Activated B cell treated with CpG ODN at 0.5 μM for 24 hours (primary cell): ENCODE measurements around the gene BAIAP3. TPM values are rescaled to one million over a fixed set of nuclear protein-coding genes. Genes with fewer than 3 reads are reported as not detected.

ENCODE experiments used
- ATAC-seq: fragments of 200-7000 bp; cut with Tn5 transposase; one replicate; pipeline ENCODE4 v1.10.0; 2021; ENCODE audit warnings: low read depth, mild to moderate bottlenecking, moderate library complexity
- CTCF ChIA-PET: fragments of 350-600 bp; sonication (Branson Sonifier 250); formaldehyde crosslinking; loops from one replicate; lab custom pipeline; 2021; ENCODE audit warnings: antibody characterized with exemption; lab: Charles Lee
- POLR2A ChIA-PET: fragments of 350-600 bp; sonication (Branson Sonifier 250); formaldehyde crosslinking; loops from one replicate; lab custom pipeline; 2021; ENCODE audit warnings: antibody characterized with exemption; lab: Charles Lee
- DNase-seq: peaks from one replicate; pipeline ENCODE4 v3.0.0; 2022
- H3K27ac Mint-ChIP-seq: one replicate; pipeline ENCODE4 v1.8.0; 2020; ENCODE audit warnings: mixed read lengths
- H3K27me3 Mint-ChIP-seq: one replicate; pipeline ENCODE4 v1.8.0; 2021; ENCODE audit warnings: mixed read lengths
- H3K36me3 Mint-ChIP-seq: one replicate; pipeline ENCODE4 v1.8.0; 2021; ENCODE audit warnings: low read depth, mixed read lengths
- H3K4me1 Mint-ChIP-seq: one replicate; pipeline ENCODE4 v1.8.0; 2021; ENCODE audit warnings: mixed read lengths
- H3K4me3 Mint-ChIP-seq: one replicate; pipeline ENCODE4 v1.8.0; 2020; ENCODE audit warnings: mild to moderate bottlenecking, mixed read lengths
- H3K9me3 Mint-ChIP-seq: one replicate; pipeline ENCODE4 v1.8.0; 2020; ENCODE audit warnings: mixed read lengths
- intact Hi-C: fragments of 100-400 bp; cut with micrococcal nuclease; formaldehyde crosslinking; loops from one replicate; pipeline ENCODE4 v1.15.1; 2024
- total RNA-seq: library from RNA; stranded (reverse); gene quantifications from 2 replicates; pipeline ENCODE4 v1.2.3, GENCODE V29; 2022
- TF ChIP-seq, protein P1 (sequence below): fragments of 200-600 bp; IDR thresholded peaks from one replicate; pipeline ENCODE4 v1.8.0; 2022; ENCODE audit warnings: antibody characterized with exemption, mild to moderate bottlenecking

BAIAP3 gene
- total RNA-seq, 1 donor from 2014 or later: 8.5 TPM

- Mint-ChIP-seq H3K27me3 (no peaks in the 10 kb centered on the region), H3K9me3 (no peaks in the 10 kb centered on the region), H3K4me1 (no peaks in the 10 kb centered on the region), H3K27ac (no peak overlapping the region), H3K4me3 (no peak overlapping the region), H3K36me3 (peaks cover 52% of the 10 kb centered on the region)
- DNase-seq (no peak), ATAC-seq (no peak)
- intact Hi-C loops: no loop called here
- CTCF ChIA-PET: no interaction called here
- POLR2A ChIA-PET: no interaction called here
- TF ChIP-seq, protein P1, sequence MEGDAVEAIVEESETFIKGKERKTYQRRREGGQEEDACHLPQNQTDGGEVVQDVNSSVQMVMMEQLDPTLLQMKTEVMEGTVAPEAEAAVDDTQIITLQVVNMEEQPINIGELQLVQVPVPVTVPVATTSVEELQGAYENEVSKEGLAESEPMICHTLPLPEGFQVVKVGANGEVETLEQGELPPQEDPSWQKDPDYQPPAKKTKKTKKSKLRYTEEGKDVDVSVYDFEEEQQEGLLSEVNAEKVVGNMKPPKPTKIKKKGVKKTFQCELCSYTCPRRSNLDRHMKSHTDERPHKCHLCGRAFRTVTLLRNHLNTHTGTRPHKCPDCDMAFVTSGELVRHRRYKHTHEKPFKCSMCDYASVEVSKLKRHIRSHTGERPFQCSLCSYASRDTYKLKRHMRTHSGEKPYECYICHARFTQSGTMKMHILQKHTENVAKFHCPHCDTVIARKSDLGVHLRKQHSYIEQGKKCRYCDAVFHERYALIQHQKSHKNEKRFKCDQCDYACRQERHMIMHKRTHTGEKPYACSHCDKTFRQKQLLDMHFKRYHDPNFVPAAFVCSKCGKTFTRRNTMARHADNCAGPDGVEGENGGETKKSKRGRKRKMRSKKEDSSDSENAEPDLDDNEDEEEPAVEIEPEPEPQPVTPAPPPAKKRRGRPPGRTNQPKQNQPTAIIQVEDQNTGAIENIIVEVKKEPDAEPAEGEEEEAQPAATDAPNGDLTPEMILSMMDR: no peak
These were observed 56.9 kb downstream of the BAIAP3 start for GRCh38 chr16:1390239-1390779.

GRCh38 chr16:1392826-1393225 lies 59.4 kb downstream of the BAIAP3 start:
- ChIA-PET CTCF (no interaction called here), POLR2A (no interaction called here)
- no peak for ATAC-seq
- Mint-ChIP-seq H3K4me1 (no peaks in the 10 kb centered on the region), H3K4me3 (no peak overlapping the region), H3K36me3 (peaks cover 56% of the 10 kb centered on the region), H3K9me3 (no peaks in the 10 kb centered on the region), H3K27ac (no peak overlapping the region), H3K27me3 (no peaks in the 10 kb centered on the region)
- no peak for DNase-seq
- TF ChIP-seq, protein P1: no peak
- intact Hi-C loops: no loop called here

DNA sequence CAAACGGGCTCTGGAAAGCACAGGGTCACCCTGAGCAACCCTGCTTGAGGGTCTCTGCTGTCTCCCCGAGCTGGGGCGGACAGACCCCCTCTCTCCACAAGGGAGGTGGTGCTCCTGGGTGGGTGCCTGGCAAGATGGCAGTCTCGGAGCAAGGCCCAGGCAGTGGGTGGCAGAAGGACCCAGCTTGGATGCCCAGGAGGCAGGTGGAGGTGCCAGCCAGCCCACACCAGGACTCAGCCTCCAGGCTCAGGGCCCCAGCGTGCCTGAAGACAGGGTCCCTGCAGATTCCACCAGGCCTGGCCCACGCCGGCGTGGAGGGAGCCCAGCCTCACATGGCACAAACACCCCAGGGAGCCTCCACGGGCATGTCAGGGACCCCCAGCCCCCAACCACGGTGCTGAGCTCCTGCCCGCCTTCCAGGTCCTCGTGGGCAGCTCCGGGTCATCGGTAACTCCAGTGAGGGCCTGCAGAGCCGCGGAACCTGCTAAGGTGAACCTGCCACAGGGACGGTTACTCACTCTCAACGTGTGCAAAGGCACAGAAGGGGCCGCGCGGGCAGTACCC lies 60.2 kb downstream of the BAIAP3 start:
- POLR2A ChIA-PET: no interaction called here
- H3K27me3 Mint-ChIP-seq: no peaks in the 10 kb centered on the region

DNA sequence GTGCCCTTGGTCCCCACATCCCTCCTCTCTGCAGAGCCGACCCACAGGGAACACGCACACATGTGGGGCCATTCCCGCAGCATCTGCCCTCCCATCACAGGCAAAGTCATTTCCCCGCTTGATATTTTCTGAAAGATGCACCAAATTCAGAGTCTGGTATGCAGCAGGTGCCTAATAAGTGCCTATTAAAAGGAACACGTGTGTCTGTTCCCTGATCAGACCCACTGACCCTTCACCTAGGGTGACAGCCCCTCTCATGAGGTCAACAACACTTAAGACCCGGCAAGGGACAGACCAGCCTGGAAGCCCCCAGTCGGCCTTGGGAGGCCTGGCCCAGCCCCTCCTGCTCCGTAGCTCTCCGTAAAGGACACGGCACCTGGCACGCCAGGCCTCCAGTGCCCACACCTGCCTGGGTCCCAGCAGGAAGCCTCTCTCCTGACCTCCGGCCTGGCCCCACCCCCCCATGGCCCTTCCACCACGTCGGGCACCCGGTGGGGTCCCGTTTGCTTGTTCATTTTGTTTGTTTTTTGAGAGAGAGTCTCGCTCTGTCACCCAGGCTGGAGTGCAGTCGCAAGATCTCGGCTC lies 61.0 kb downstream of the BAIAP3 start:
- H3K27ac Mint-ChIP-seq: no peak overlapping the region
- H3K36me3 Mint-ChIP-seq: peaks cover 60% of the 10 kb centered on the region

More for the DNA sequence above, 60.2 kb downstream of the BAIAP3 start:
- CTCF ChIA-PET: no interaction called here
- Mint-ChIP-seq H3K4me3 (no peak overlapping the region), H3K4me1 (no peaks in the 10 kb centered on the region), H3K36me3 (peaks cover 58% of the 10 kb centered on the region), H3K27ac (no peak overlapping the region), H3K9me3 (no peaks in the 10 kb centered on the region)
- ATAC-seq: no peak
- intact Hi-C loops: no loop called here
- no peak for DNase-seq
- TF ChIP-seq, protein P1: no peak

DNA sequence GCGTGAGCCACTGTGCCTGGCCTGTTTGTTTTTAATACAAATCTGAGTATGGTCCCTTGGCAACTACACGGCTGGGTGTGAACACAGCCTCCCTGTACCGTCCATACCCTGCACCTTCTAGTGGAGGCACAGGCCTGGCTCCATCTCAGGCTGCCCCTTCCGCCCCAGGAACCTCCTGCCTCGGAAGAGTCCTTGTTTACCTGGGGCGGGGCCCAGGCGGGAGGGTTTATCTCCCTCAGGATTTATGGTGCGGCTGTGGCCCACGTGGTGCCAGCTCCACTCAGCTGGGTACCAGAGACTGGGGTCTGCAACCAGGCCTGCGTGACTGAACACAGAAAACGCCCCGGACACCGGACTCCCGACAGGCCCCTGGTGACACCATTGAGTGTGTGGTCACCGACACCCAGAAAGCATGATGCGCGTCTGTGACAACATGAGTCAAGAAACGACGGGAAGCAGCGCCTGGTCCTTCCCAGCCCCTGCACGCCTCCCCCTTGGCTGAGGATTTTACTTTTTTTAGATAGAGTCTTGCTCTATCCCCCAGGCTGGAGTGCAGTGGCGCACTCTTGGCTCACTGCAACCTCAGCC lies 62.1 kb downstream of the BAIAP3 start:
- no peak for DNase-seq
- peaks cover 58% of the 10 kb centered on the region for H3K36me3 Mint-ChIP-seq
- POLR2A ChIA-PET: no interaction called here
- TF ChIP-seq, protein P1: no peak
- H3K9me3 Mint-ChIP-seq: no peaks in the 10 kb centered on the region
- no peaks in the 10 kb centered on the region for H3K27me3 Mint-ChIP-seq
- intact Hi-C loops: no loop called here
- H3K4me3 Mint-ChIP-seq: no peak overlapping the region
- CTCF ChIA-PET: no interaction called here
- H3K27ac Mint-ChIP-seq: no peak overlapping the region
- no peaks in the 10 kb centered on the region for H3K4me1 Mint-ChIP-seq
- no peak for ATAC-seq

More for the DNA sequence above, 61.0 kb downstream of the BAIAP3 start:
- TF ChIP-seq, protein P1: no peak
- no peak for ATAC-seq
- no peak for DNase-seq
- ChIA-PET CTCF (no interaction called here), POLR2A (no interaction called here)
- intact Hi-C loops: no loop called here
- Mint-ChIP-seq H3K4me1 (no peaks in the 10 kb centered on the region), H3K4me3 (no peak overlapping the region), H3K9me3 (no peaks in the 10 kb centered on the region), H3K27me3 (no peaks in the 10 kb centered on the region)
